HepG2 (cell line): ENCODE results near the gene ERC1. TPM values are rescaled to one million over a fixed set of nuclear protein-coding genes. Genes with fewer than 3 reads are reported as not detected.

ENCODE experiments used
- ATAC-seq: fragments of 200-7000 bp; cut with Tn5 transposase; 3 replicates; pipeline ENCODE4 v1.9.1; 2020; ENCODE audit warnings: mild to moderate bottlenecking, moderate library complexity
- BruUV-seq: library from RNA; stranded (reverse); fragments of 400-500 nt; replicated peaks from 2 replicates; lab custom pipeline; 2021; lab: Mats Ljungman, UMichigan
- CTCF ChIA-PET: fragments of 300-600 bp; formaldehyde crosslinking; extraction: SDS; loops from one replicate; lab custom pipeline; 2021; ENCODE audit warnings: low total read pairs, inconsistent platforms, low intra/inter-chr PET ratio; lab: Yijun Ruan, JAX
- POLR2A ChIA-PET: fragments of 350-600 bp; sonication (Branson Sonifier 250); formaldehyde crosslinking; loops from one replicate; lab custom pipeline; 2020; ENCODE audit warnings: antibody characterized with exemption, inconsistent platforms; lab: Yijun Ruan, JAX
- DNase-seq: peaks from one replicate; pipeline ENCODE4 v3.0.0-alpha.2; 2015; ENCODE audit warnings: low spot score
- FAIRE-seq: peaks from 3 replicates; lab custom pipeline; 2011; peaks lifted over from hg19 to GRCh38; lab: Jason Lieb, UNC
- H2AFZ ChIP-seq: one replicate; pipeline ENCODE4 v1.6.1; 2011; ENCODE audit warnings: low read length, inconsistent platforms
- H3K27ac ChIP-seq: fragments of 300-600 bp; 3 replicates; pipeline ENCODE4 v1.8.0; 2011; ENCODE audit warnings: mixed run types, mild to moderate bottlenecking, mixed read lengths, low read length, inconsistent platforms; ENCODE audit not compliant: insufficient read depth; ENCODE audit errors: extremely low read length
- H3K27me3 ChIP-seq, 2 experiments: fragments of 200-600 bp in 1 of 2; 2 replicates in 1 of 2; 3 replicates in 1 of 2; pipeline versions ENCODE4 v1.6.0 to v1.8.0; 2011; ENCODE audit warnings: low read length in 2 of 2, mild to moderate bottlenecking in 2 of 2, moderate library complexity in 2 of 2, inconsistent platforms in 1 of 2; ENCODE audit not compliant: insufficient read depth in 2 of 2, control insufficient read depth in 1 of 2
- H3K36me3 ChIP-seq, 2 experiments: fragments of 200-600 bp in 1 of 2; replicated peaks in 1 of 2; 2 replicates in 1 of 2; 3 replicates in 1 of 2; pipeline versions ENCODE4 v1.5.1 to v1.8.0; 2011; ENCODE audit warnings: low read length in 2 of 2, inconsistent platforms in 1 of 2; ENCODE audit not compliant: insufficient read depth in 2 of 2, control insufficient read depth in 1 of 2
- H3K4me1 ChIP-seq: 2 replicates; pipeline ENCODE4 v1.5.1; 2012; ENCODE audit warnings: low read length, inconsistent platforms; ENCODE audit not compliant: insufficient read depth
- H3K4me2 ChIP-seq: 2 replicates; pipeline ENCODE4 v1.6.0; 2011; ENCODE audit warnings: low read depth, low read length, inconsistent platforms
- H3K4me3 ChIP-seq, 3 experiments: fragments of 200-600 bp in 1 of 3; sonication (generic), shearing (Covaris generic) in 1 of 3; replicated peaks in 1 of 3; 2 replicates each; pipeline ENCODE4 v1.5.1; 2011 to 2016; ENCODE audit warnings: low read length in 3 of 3, inconsistent platforms in 2 of 3, low read depth in 2 of 3, mild to moderate bottlenecking in 2 of 3, control low read depth in 1 of 3, mixed read lengths in 1 of 3; ENCODE audit not compliant: insufficient read depth in 1 of 3
- H3K79me2 ChIP-seq: one replicate; pipeline ENCODE4 v1.6.1; 2011; ENCODE audit warnings: low read length, inconsistent platforms; ENCODE audit not compliant: insufficient read depth
- H3K9ac ChIP-seq: 2 replicates; pipeline ENCODE4 v1.6.0; 2011; ENCODE audit warnings: mild to moderate bottlenecking, low read depth, low read length, inconsistent platforms; ENCODE audit not compliant: insufficient read depth
- H3K9me3 ChIP-seq: 2 replicates; pipeline ENCODE4 v1.5.1; 2012; ENCODE audit warnings: mild to moderate bottlenecking, low read length
- H4K20me1 ChIP-seq: 2 replicates; pipeline ENCODE4 v1.6.0; 2011; ENCODE audit warnings: inconsistent platforms, mild to moderate bottlenecking, low read length, moderate library complexity; ENCODE audit not compliant: insufficient read depth
- AGO1 ChIP-seq: fragments of 200-400 bp; formaldehyde crosslinking; IDR thresholded peaks from 2 replicates; pipeline ENCODE4 v1.6.1; 2017; ENCODE audit warnings: mild to moderate bottlenecking, low read depth, low read length, moderate library complexity; ENCODE audit not compliant: poor library complexity, severe bottlenecking
- GABPB1 ChIP-seq: IDR thresholded peaks from 2 replicates; pipeline ENCODE4 v1.6.1; 2016; ENCODE audit warnings: mild to moderate bottlenecking, missing genetic modification reagents, moderate library complexity, missing compliant biosample characterization
- GLI4 ChIP-seq: sonication (generic); formaldehyde crosslinking; IDR thresholded peaks from 2 replicates; pipeline ENCODE4 v1.5.1; 2020; ENCODE audit warnings: missing genetic modification reagents, mild to moderate bottlenecking, moderate library complexity, borderline replicate concordance
- NR1H2 ChIP-seq: sonication (generic); formaldehyde crosslinking; IDR thresholded peaks from 2 replicates; pipeline ENCODE4 v1.8.1; 2022; ENCODE audit warnings: low read depth, missing genetic modification reagents, borderline replicate concordance
- PTBP1 ChIP-seq: fragments of 200-400 bp; formaldehyde crosslinking; IDR thresholded peaks from 2 replicates; pipeline ENCODE4 v1.6.1; 2018; ENCODE audit warnings: low read length, low read depth; ENCODE audit not compliant: poor library complexity, severe bottlenecking
- RFXAP ChIP-seq: sonication (generic); formaldehyde crosslinking; IDR thresholded peaks from 2 replicates; pipeline ENCODE4 v1.4.0; 2020; ENCODE audit warnings: missing genetic modification reagents, borderline replicate concordance
- SALL1 ChIP-seq: sonication (generic); formaldehyde crosslinking; IDR thresholded peaks from 2 replicates; pipeline ENCODE4 v1.8.0; 2022; ENCODE audit warnings: mild to moderate bottlenecking, missing genetic modification reagents
- SIX1 ChIP-seq: sonication (generic); formaldehyde crosslinking; IDR thresholded peaks from 2 replicates; pipeline ENCODE4 v1.4.0; 2020; ENCODE audit warnings: missing genetic modification reagents, borderline replicate concordance
- SIX4 ChIP-seq: sonication (generic); formaldehyde crosslinking; IDR thresholded peaks from 2 replicates; pipeline ENCODE4 v1.4.0; 2020; ENCODE audit warnings: missing genetic modification reagents
- SNRNP70 ChIP-seq: fragments of 200-400 bp; formaldehyde crosslinking; IDR thresholded peaks from 2 replicates; pipeline ENCODE4 v1.6.1; 2017; ENCODE audit warnings: mild to moderate bottlenecking, low read depth, low read length, moderate library complexity
- TP53 ChIP-seq: sonication (generic); formaldehyde crosslinking; conservative IDR thresholded peaks from 2 replicates; pipeline ENCODE4 v1.4.0; 2020; ENCODE audit warnings: missing genetic modification reagents
- ZBTB46 ChIP-seq: sonication (generic); formaldehyde crosslinking; IDR thresholded peaks from 2 replicates; pipeline ENCODE4 v1.4.0; 2020; ENCODE audit warnings: mild to moderate bottlenecking, missing genetic modification reagents, borderline replicate concordance
- ZFP82 ChIP-seq: sonication (generic); formaldehyde crosslinking; IDR thresholded peaks from 2 replicates; pipeline ENCODE4 v1.5.1; 2020; ENCODE audit warnings: mild to moderate bottlenecking, missing genetic modification reagents, borderline replicate concordance
- ZNF562 ChIP-seq: sonication (generic); formaldehyde crosslinking; IDR thresholded peaks from 2 replicates; pipeline ENCODE4 v1.8.0; 2022; ENCODE audit warnings: missing genetic modification reagents, borderline replicate concordance
- ZNF576 ChIP-seq: sonication (generic); formaldehyde crosslinking; IDR thresholded peaks from 2 replicates; pipeline ENCODE4 v1.4.0; 2020; ENCODE audit warnings: mild to moderate bottlenecking, missing genetic modification reagents
- WGBS: methylation state at CpG from one replicate; pipeline ENCODE4 v1.1.6; 2017; ENCODE audit warnings: low lambda C conversion rate; 5-methylcytosine and 5-hydroxymethylcytosine counted together
- in situ Hi-C: cut with HindIII; loops from 2 replicates; pipeline ENCODE4 v1.10.0; 2017; ENCODE audit warnings: low pct_unique_long_range_greater_than_20kb; ENCODE audit not compliant: extremely low pct_ligation_motif_present
- intact Hi-C: fragments of 100-400 bp; cut with micrococcal nuclease; formaldehyde crosslinking; loops from one replicate; pipeline ENCODE4 v1.10.0; 2022; ENCODE audit not compliant: unreplicated experiment
- polyA plus RNA-seq, 8 experiments: library from polyadenylated mRNA; depleted of rRNA in 3 of 8; stranded (reverse) in 7 of 8; unstranded in 1 of 8; fragments of >200 nt; fragmentation: Illumina TruSeq in 4 of 8; extraction: Trizol in 4 of 8; gene quantifications; 2 replicates each; pipeline versions ENCODE4 v1.2.1 to v1.2.3, GENCODE V29; 2011 to 2016; ENCODE audit warnings: low read depth in 4 of 8, missing spikeins in 1 of 8, mixed read lengths in 1 of 8; ENCODE audit not compliant: insufficient read depth in 1 of 8
- total RNA-seq, 5 experiments: library from RNA; depleted of rRNA; stranded (reverse); fragments of >200 nt; fragmentation: Illumina TruSeq; extraction: Trizol; gene quantifications; 2 replicates each; pipeline ENCODE4 v1.2.3, GENCODE V29; 2016; ENCODE audit warnings: low read depth in 1 of 5
- TF ChIP-seq, protein P1 (sequence below): sonication (generic); formaldehyde crosslinking; IDR thresholded peaks from 2 replicates; pipeline ENCODE4 v1.5.1; 2020; ENCODE audit warnings: missing genetic modification reagents, mild to moderate bottlenecking, borderline replicate concordance

ERC1 gene
- total and polyA plus RNA-seq, 2 of the 13 experiments (the other 11 are each of a cell fraction or from before 2014, with no cell fraction given): 6.1 to 12.4 TPM

DNA sequence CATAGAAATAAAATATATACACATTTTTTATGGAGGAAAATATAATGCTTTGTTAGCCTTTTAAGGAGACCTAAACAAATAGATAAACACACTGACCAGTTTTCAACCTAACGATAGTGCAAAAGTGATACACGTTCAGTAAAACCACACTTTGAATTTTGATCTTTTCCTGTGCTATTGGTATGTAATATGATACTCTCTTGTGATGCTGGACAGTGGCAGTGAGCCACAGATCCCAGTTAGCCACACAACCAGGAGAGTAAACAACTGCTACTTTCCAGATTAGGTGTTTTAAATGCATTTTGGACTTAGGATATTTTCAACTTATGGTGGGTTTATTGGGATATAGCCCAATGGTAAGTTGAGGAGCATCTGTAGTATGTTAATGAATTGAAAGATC, 243.1 kb downstream of the ERC1 start:
- H3K9ac ChIP-seq: no peak overlapping the region

GRCh38 chr12:1246637-1247036, 255.6 kb downstream of the ERC1 start:
- Histone ChIP-seq H3K4me3 (no peak overlapping the region), H3K27ac (no peak overlapping the region), H3K27me3 (no peaks in the 10 kb centered on the region), H3K9ac (no peak overlapping the region), H3K79me2 (no peaks in the 10 kb centered on the region), H3K4me1 (no peaks in the 10 kb centered on the region), H2AFZ (no peak overlapping the region), H3K9me3 (no peaks in the 10 kb centered on the region), H4K20me1 (no peaks in the 10 kb centered on the region), H3K36me3 (no peaks in the 10 kb centered on the region; a peak in 1 of 5 replicates), H3K4me2 (no peak overlapping the region)
- WGBS: 89% methylated on average over 2 of the region's 2 CpGs
- intact Hi-C loops: no loop called here
- CTCF ChIA-PET: no interaction called here
- ATAC-seq: no peak
- in situ Hi-C loops: no loop called here
- no peak for FAIRE-seq
- POLR2A ChIA-PET: no interaction called here
- DNase-seq: no peak
- no TSS peak for BruUV-seq
- no peak for TF ChIP-seq SNRNP70
- no peak for TF ChIP-seq NR1H2 (CRISPR knock-in tag)
- TF ChIP-seq PTBP1: no peak
- no peak for TF ChIP-seq ZNF562 (CRISPR knock-in tag)
- TF ChIP-seq ZBTB46 (CRISPR knock-in tag): no peak
- TF ChIP-seq GLI4 (CRISPR knock-in tag): no peak
- TF ChIP-seq RFXAP (CRISPR knock-in tag): no peak
- TF ChIP-seq ZNF576 (CRISPR knock-in tag): no peak
- TF ChIP-seq SALL1 (CRISPR knock-in tag): no peak
- TF ChIP-seq, protein P1, sequence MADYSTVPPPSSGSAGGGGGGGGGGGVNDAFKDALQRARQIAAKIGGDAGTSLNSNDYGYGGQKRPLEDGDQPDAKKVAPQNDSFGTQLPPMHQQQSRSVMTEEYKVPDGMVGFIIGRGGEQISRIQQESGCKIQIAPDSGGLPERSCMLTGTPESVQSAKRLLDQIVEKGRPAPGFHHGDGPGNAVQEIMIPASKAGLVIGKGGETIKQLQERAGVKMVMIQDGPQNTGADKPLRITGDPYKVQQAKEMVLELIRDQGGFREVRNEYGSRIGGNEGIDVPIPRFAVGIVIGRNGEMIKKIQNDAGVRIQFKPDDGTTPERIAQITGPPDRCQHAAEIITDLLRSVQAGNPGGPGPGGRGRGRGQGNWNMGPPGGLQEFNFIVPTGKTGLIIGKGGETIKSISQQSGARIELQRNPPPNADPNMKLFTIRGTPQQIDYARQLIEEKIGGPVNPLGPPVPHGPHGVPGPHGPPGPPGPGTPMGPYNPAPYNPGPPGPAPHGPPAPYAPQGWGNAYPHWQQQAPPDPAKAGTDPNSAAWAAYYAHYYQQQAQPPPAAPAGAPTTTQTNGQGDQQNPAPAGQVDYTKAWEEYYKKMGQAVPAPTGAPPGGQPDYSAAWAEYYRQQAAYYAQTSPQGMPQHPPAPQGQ (CRISPR knock-in tag): no peak
- TF ChIP-seq TP53 (CRISPR knock-in tag): no peak
- TF ChIP-seq GABPB1 (CRISPR knock-in tag): no peak
- no peak for TF ChIP-seq ZFP82 (CRISPR knock-in tag)

More for the DNA sequence above, 243.1 kb downstream of the ERC1 start:
- no peaks in the 10 kb centered on the region for H3K27me3 ChIP-seq
- no peaks in the 10 kb centered on the region for H3K9me3 ChIP-seq
- H3K27ac ChIP-seq: no peak overlapping the region
- H3K4me2 ChIP-seq: no peak overlapping the region
- BruUV-seq: no TSS peak
- POLR2A ChIA-PET: no interaction called here
- H4K20me1 ChIP-seq: no peaks in the 10 kb centered on the region
- DNase-seq: peak; percentile 2
- H3K4me1 ChIP-seq: no peaks in the 10 kb centered on the region
- TF ChIP-seq AGO1 (no peak), SIX1 (peak; percentile 91; the same call in 1 of the 2 replicates), SIX4 (CRISPR knock-in tag) (peak; percentile 59; the same call in 1 of the 2 replicates)
- TF ChIP-seq, all 625 proteins: peak for 2
- FAIRE-seq (no peak), ATAC-seq (no peak)
- Histone ChIP-seq H3K4me3 (no peak overlapping the region), H2AFZ (no peak overlapping the region), H3K36me3 (no peaks in the 10 kb centered on the region), H3K79me2 (no peaks in the 10 kb centered on the region)
- in situ Hi-C loops: no loop called here
- CTCF ChIA-PET: no interaction called here
- WGBS: 83% methylated on average over 2 of the region's 2 CpGs
- intact Hi-C loops: no loop called here
